AG08396 (cell line): ENCODE measurements around the gene VIT.

Experiments
- DNase-seq: peaks from one replicate; pipeline ENCODE4 v3.0.0; 2012; ENCODE audit warnings: low spot score, mixed read lengths

The VIT gene

DNA sequence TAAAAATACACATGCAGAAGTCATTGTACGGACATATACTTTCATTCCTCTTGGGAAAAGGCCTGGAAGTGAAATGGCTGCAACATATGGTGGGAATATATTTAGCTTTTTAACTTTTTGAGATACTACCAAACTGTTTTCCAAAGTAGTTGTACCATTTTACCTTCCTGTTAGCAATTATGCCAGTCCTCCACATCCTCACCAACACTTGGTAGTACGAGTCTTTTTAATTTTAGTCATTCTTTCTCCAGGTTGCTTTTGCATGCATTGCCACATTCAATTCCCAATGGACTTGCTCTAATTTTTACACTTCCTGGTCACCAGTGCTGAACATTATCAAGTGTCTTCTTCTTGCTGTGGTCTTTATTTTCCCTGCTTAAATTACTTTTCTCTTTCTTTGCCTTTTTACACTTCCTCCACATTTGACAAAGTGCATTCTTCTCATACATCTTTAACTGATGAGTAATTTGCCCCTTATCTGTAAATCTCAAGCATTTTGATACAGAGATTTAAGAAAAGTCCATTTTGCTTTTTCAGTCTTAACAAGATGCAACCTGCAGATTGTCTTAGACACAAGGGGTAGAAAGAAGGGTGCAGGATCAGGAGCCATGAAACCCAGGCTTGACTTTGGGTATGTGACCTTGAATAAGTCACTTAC is 14.5 kb downstream of the VIT start:
- DNase-seq, result no peak

DNA sequence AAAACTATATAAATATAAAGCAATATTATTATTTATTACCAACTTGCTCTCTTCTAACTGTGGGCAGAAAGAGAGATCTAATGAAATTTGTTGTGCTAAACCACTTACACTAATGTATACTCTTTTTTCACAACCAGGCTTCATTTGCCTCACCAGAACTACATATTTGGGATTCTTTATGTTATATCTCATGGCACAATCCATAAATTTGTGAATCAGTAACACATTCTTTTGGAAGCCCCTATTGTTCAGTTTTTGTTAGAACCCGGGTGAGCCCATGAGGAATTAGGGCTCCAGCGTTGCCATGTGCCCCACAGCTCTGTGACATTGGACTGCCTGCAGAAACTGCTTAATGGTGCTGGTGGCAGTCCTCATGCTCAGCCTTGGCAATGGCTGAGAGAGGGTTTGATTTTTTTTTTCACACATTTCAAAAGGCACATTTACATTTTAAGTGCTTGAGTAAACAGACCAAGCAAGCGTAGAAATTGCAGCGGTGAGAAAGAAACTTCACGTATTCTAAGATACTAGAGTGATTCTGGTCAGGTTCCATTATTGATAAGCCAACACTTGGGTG is 15.3 kb downstream of the VIT start:
- DNase-seq, result no peak

DNA sequence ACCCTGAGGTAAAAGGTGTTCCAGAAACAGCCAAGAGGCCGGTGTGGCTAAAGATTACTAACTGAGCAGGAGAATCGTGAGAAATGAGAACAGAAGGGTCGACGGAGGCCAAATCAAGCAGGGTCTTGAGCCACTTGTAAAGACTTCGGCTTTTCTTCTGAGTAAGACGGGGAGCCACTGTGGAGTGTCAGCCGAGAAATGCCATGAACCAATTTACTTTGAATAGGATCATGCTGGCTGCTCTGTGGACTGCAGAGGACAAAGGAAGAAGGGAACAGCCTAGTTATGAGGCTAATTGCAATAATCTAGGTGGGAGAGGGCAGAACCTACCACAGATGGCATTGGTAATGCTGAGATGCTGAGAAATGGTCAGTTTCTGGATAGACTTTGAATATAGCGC is 16.8 kb downstream of the VIT start:
- no peak for DNase-seq

DNA sequence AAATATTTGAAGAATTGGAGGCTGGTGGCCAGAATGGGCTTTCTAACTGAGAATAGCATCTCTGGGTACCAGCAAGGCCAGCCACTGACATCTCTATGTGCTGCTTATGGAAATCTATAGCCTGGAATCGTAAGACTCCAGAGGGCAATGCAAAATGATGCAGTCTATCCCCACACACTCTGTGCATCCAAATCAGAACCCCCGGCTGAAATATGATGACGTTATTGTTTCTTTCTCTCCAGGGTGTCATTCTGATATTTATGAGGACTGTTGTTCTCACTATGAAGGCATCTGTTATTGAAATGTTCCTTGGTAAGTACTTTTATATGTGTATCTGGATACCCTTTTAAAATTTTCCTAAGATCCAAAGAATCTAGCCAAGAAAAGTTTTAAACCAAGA is 19.6 kb downstream of the VIT start:
- no peak for DNase-seq

DNA sequence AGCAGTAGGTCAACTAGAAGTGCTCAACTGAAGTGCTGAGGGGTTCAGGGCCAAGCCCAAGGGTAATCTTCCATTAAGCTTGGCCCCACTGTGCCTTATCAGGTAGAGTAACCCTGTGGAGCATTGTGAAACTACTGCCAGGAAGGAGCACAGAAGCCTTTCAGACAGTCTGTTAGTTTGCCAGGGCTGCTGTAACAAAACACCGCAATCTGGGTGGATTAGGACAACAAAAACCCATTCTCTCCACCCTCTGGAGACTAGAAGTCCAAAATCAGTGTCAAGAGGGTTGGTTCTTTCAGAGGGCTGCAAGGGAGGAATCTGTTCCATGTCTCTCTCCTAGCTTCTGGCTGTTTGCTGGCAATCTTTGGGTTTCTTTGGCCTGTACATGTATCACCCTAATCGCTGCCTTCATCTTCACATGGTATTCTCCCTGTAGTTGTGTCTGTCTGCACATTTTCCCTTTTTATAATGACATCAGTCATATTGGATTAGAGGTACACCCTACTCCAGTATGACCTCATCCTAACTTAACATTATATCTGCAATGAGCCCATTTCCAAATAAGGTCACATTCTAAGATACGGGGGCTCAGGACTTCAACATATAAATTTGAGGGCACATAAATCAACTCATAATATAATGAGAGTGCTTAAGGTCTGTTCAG is 21.2 kb downstream of the VIT start:
- no peak for DNase-seq

DNA sequence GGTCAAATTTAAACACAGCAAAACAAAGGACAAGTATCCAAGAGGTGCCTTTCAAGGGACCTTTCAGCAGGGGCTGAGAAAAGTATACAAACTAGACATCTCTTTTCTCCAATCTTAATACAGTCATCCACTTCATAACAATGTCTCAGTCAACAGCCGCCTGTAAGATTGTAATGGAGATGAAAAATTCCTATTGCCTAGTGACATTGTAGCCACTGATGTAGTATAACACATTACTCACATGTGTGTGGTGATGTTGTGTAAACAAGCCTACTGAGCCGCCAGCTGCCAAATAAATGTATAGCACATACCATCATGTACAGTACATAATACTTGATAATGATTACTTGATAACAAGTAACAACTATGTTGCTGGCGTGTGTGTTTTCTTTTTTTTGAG is 31.0 kb downstream of the VIT start:
- no peak for DNase-seq

DNA sequence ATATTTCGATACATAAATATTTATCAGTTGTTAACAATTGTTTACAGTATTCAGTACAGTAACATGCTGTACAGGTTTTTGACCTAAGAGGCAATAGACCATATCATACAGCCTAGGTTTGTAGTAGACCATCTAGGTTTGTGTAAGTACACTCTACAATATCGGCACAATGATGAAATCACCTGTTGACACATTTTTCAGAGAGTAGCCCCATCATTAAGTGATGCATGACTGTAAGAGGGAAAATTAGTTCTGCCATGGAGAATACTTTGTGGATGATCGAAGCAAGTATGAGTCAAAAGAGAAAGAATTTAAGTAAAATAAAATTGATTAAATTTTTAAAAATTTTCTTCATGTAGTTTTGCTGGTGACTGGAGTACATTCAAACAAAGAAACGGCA is 32.6 kb downstream of the VIT start:
- DNase-seq, result no peak

DNA sequence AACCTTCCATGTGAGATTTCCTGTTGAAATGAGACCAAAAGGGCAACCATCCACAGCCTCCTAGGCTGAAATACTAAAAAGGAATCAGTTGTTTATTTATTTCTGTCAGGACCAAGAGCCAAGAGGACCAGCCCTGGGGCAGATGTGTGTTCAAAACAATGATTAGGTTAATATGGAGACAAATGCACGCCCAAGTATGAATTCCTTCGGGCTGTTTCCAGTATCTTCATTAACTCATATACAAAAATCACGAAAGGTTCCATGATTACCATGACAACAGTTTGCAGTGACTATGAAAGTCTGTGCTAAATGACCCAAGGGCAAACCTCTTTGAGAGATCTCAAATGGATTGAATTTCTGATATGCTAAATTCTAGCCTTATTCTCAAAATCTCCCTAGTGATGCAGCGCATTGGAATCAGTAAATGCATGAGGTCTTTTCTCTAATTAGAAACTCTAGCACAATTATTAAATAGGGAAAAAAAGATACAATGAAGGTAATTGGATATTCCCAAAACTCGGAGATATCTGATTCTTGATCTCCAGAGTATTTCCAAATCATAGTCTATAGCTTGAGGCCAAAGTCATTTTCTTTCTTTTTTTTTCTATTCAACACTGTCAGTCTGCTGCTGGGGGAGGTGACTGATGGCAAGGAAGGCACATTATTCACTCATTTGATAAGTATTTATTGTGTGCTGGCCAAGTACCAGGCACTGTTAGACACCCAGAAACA is 35.6 kb downstream of the VIT start:
- DNase-seq, result peak; percentile 15

DNA sequence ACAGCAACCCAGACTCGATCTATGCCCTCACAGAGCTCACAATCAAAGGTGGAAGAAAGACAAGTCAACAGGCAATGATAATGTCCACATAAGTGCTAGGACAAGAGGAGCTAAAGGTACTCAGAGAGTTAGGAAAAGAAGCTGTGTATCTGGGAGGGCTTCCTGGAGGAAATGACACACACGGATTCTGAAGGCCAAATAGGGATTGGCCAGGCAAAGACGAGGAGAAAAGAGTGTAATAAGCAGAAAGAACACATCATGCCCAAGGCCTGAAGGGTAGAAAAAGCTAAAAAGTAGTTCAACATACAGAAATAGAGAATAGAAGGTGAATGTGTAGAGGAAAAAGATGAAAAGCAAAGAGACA is 36.1 kb downstream of the VIT start:
- DNase-seq, result no peak

DNA sequence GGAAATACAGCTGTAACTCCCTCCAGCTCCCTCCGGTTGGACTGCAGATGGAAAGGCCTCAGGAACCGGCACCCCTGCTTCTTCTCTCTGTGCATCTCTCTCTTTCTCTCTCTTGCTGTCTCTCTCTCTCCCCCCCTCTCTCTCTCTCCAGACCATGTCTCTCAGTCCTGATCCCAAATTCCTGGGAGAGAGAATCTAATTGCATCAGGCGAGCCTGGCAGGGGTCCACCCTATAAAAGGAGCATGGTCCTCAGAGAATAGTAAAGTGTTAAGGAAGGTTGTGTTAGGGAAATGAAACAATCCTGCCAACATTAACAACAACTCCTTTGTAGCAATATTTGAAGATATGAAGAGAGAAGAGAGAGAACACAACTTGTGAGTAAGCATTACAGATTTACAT is 36.7 kb downstream of the VIT start:
- DNase-seq, result no peak

DNA sequence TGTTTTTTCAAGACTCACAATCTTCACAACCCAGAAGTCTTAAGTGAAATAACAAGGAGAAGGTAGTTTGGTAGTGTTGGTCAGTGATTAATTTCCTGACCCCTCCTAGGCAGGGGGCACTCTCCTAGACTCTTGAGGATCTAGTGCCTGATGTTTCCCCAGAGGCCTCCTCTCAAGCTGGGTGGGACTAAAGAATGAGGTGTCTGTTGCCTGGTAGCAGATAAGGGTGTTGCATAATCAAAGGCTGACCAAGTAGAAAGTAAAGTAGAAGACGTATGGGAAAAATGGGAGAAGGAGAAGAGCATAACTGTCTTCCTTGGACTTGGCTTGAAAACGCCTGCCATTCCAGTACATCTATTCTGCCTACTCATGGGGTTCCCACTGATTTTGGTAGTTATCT is 37.8 kb downstream of the VIT start:
- DNase-seq, result no peak

DNA sequence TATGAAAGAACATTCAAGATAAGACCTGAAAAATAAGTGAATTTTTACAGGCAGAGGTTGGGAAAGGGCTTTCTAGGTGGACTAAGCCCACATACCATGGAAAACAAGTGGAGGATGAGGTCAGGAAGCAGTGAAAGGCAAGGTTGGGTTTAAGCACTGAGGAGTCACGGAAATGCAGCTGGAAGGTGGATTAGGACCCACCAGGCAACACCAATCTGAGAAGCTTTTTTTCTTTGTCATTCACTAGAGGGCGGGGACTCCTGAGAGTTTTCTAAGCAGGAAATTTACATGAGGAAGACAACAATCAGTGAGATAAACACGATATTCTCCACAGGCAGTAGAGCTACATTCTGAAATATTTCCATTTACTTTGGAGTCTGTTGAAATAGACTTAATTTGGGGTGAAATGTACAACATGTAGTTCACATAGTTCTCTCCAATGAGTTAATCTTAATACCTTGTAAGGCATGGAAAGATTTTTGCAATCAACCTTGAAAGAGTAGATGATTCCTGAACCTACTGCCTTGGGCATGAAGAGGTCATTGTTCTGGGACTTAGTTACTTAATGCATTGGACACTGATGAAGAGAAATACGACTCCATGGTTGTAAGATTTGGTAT is 40.7 kb downstream of the VIT start:
- DNase-seq, result no peak

DNA sequence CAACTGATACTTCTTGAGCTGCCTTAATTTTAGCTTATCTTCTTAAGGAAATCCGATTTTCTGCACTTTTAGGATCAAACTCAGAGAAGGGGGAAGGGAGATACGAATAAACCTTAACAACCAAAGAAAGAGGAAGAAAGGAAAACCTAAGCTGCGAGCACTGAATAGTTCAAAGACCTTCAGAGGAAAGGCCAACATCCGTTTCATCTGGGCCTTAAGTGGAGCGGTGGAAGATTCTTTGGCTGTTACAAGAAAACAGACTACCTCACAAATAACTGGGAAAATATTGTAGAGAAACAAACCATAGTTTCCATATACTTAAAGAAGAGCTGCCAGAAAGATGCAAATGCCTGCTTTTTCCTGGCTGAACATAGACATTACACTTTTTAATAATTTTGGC is 43.6 kb downstream of the VIT start:
- no peak for DNase-seq

DNA sequence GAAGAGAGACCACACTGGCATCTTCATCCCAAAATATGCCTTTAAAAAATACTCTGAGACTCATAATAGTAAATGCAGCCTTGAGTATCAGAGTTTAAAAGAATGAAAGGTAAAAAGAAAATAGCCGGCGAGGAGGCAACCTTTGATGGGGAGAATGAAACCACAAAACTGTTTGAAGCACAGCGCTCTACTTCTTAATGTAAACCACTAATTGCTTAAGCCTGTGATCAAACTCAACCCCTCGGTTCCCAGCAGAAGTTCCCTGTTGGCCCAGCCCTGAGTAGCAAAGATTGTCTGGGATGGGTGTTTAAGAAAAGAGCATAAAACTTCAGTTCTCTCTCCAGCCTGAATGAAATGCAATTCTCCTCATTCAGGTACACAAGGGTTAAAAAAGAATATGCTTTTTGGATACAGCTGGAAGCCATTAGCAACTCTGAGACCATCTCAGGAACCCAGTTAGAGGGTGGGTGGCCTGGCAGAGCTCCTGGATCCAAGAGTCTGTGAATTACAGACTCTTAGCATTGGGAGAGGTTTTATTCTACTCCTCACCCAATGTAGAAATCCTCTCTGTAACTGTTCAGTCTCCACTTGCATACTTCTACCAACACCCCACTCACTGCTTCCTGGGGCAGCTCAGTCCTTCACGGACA is 44.8 kb downstream of the VIT start:
- no peak for DNase-seq

DNA sequence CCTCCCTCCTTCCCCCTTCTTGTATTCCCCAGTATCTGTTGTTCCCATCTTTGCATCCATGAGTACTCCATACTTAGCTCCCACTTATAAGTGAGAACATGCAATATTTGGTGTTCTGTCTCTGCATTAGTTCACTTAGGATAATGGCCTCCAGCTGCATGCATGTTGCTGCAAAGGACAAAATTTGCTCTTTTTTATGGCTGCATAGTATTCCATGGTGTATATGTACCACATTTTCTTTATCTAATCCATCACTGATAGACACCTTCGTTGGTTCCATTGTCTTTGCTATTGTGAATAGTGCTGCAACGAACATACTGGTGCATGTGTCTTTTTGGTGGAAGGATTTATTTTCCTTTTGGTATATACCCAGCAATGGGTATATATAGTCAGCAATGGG is 47.4 kb downstream of the VIT start:
- no peak for DNase-seq

DNA sequence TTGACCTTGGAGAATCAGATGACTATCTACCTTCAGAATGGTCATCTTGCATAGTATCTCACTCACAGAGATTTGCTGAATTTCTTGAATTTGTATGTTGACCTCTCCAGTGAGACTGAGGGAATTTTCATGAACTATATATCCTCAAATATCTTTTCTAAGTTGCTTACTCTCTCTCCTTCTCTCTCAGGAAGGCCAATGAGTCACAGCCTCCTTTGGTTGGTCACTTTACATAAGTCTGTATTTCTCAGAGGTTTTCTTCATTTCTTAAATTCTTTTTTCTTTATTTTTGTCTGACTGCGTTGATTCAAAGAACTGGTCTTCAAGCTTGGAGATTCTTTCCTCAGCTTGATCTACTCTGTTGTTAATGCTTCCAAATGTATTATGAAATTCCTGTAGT is 51.7 kb downstream of the VIT start:
- no peak for DNase-seq

DNA sequence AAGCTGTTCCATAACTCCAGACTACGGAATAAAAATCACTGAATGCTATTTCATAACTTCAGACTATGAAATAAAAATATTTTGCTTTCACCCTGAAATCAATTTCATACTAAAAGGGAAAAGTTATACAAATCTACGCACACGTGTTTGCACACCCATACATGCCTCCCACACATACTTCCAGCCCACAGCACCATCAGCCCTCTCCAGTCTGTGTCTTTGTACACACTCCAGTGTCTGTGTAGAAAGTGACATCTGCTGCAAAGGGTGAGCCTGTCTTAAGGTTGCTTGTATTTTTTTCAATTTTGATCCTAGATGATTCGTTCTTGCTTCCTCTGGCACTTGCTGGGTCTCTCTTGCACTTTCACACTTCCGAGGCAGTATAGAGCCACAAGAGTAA is 53.6 kb downstream of the VIT start:
- no peak for DNase-seq

DNA sequence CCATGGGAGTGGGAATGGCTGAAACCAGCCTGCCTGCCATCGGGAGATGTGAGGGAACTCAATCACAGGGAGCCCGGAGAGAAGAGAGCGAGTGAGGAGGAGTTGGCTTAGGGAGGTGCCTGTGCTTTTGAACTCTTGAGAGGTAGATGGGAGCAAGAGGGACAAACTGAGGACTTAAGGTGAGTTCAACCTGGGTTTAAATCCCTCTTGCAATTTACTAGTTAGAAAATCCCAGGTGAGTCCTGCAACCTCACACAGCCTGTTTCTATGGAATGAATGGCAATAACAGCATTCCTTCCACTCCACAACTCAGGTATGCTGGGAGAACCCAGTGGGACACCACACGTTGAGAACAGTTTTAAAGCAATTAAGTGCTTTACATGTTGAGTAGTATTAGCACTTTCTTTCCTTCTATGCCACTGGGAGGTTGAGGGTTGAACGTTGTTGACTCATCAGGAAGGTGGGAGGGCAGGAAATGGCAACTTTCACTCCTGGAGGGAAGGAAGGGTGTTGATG is 57.3 kb downstream of the VIT start:
- no peak for DNase-seq

DNA sequence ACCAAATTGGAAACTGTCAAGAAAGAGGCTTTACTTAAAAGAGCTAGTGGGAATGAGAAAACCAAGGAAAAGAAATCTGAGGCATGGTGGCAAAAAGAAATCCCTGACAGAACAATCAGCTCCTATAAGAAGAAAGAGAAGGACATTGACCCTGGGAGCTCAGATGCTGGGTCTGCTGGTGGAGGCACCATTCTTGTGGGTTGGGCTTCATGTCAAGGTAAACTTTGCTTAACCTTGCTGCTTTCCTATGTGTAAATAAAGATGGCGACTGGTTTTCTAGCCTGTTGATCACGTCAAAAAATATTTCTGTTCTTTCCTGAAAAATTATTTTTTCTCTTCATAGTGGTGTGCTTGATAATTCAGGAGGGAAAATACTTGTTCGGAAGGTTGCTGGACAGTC is 58.1 kb downstream of the VIT start:
- DNase-seq, result no peak

DNA sequence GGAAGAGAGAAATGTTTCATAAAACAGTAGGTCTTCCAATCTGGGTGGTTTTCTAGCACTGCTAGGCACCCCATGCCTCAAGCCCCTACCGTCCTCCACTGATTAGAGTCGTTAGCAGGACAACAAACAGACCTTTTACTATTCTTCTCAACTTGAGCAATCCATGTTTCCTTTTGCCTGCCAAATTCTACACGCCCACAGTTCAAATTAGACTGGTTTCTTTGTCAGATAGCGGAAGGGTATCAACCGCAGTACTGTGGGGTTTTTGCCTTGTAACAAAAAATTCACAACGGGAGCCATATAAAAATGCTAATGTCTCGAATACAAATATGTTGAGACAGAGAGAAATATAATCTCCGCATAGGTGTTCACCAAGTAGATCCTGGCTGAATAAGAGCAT is 59.9 kb downstream of the VIT start:
- no peak for DNase-seq

DNA sequence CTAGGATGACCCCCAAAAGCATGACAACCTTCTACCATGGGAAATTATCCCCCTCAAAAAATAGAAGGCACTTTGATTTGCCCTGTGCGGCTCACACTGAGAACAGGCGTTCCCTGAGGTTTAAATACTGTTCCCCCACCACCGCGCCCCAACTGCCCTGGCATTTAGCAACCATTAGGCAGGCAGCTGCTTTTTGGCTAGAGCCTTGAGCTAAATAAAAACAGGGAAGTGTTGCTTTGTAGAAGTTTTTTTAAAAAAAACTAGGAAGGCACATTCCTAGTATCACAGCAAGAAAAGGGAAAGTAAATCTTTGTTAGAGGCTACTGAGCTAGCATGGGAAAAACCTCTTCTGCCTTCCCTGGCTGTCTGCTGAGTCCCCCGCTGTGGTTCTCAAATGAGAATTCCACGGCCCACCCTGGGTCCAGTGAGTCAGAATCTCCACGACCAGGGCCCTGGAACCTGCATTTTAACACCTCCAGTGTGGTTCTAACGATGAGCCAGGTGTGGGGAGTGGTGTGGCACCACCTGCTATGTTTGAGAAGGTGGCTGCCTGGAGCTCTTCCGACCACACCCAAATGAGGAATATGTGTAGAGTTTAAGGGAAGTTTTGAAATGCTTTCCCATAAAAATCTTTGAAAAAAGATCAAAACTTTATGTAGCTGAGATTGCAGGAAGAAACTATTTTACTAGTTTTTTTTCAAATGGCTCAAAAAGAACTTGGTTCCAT is 66.4 kb downstream of the VIT start:
- no peak for DNase-seq
